GM19238 (cell line): Measurements from ENCODE around the gene CCN5.
A peak's percentile ranks its signal among the peaks of the same experiment; 100 is the strongest.
"Not testable (repeated sequence)": the region's sequence is repeated elsewhere in the genome, so short reads cannot be mapped to it uniquely, and the experiment has no call there.

ENCODE experiments used
- DNase-seq: peaks from one replicate; pipeline ENCODE4 v3.0.0; 2011; ENCODE audit warnings: low spot score; ENCODE audit not compliant: insufficient read length

Gene CCN5

GRCh38 chr20:44714701-44715498, at the start of gene CCN5:
Gene CCN5 (plus strand): TSS chr20:44715369. CDS start chr20:44715391, 22 bp downstream.
- DNase-seq = no peak

- no peak for DNase-seq
Observed at GRCh38 chr20:44666066-44666465, 49.1 kb upstream of the CCN5 start.

- not testable (repeated sequence) for DNase-seq
Observed at GRCh38 chr20:44670851-44671250, 44.3 kb upstream of the CCN5 start.

- DNase-seq = not testable (repeated sequence)
Observed at GRCh38 chr20:44671541-44671940, 43.6 kb upstream of the CCN5 start.

GRCh38 chr20:44672318-44672902, 42.8 kb upstream of the CCN5 start:
- DNase-seq = not testable (repeated sequence)

GRCh38 chr20:44678242-44678641, 36.9 kb upstream of the CCN5 start:
- no peak for DNase-seq

GRCh38 chr20:44678990-44679611, 36.1 kb upstream of the CCN5 start:
- DNase-seq = no peak

- DNase-seq = no peak
Observed at GRCh38 chr20:44681796-44682566, 33.2 kb upstream of the CCN5 start.

GRCh38 chr20:44683263-44684046, 31.7 kb upstream of the CCN5 start:
- peak; percentile 72 for DNase-seq

- no peak for DNase-seq
Observed at GRCh38 chr20:44684047-44684967, 30.9 kb upstream of the CCN5 start.

- no peak for DNase-seq
Observed at GRCh38 chr20:44686934-44687333, 28.2 kb upstream of the CCN5 start.

GRCh38 chr20:44688053-44688625, 27.0 kb upstream of the CCN5 start:
- no peak for DNase-seq

GRCh38 chr20:44689809-44690208, 25.4 kb upstream of the CCN5 start:
- DNase-seq = no peak

GRCh38 chr20:44690781-44691423, 24.3 kb upstream of the CCN5 start:
- no peak for DNase-seq

GRCh38 chr20:44691424-44692423, 23.4 kb upstream of the CCN5 start:
- DNase-seq = no peak

GRCh38 chr20:44692932-44693480, 22.2 kb upstream of the CCN5 start:
- DNase-seq = no peak

GRCh38 chr20:44693627-44694026, 21.5 kb upstream of the CCN5 start:
- DNase-seq = no peak
